Kidney epithelial cell (primary cell): ENCODE measurements around the gene RABGEF1. TPM values are rescaled to one million over a fixed set of nuclear protein-coding genes. Genes with fewer than 3 reads are reported as not detected.
A peak's percentile ranks its signal among the peaks of the same experiment; 100 is the strongest.
"Not testable (repeated sequence)": the region's sequence is repeated elsewhere in the genome, so short reads cannot be mapped to it uniquely, and the experiment has no call there.

Experiments
- DNase-seq: peaks from one replicate; pipeline ENCODE4 v3.0.0-alpha.2; 2010; ENCODE audit warnings: low read depth
- H3K27me3 ChIP-seq: 2 replicates; pipeline ENCODE4 v1.6.0; 2011; ENCODE audit warnings: low read length; ENCODE audit not compliant: control insufficient read depth, insufficient read depth
- H3K36me3 ChIP-seq: 2 replicates; pipeline ENCODE4 v1.5.1; 2011; ENCODE audit warnings: low read length; ENCODE audit not compliant: control insufficient read depth, insufficient read depth
- H3K4me3 ChIP-seq: 2 replicates; pipeline ENCODE4 v1.5.1; 2011; ENCODE audit warnings: low read depth, mild to moderate bottlenecking, control low read depth, low read length
- CTCF ChIP-seq: IDR thresholded peaks from 2 replicates; pipeline ENCODE4 v1.5.1; 2011; ENCODE audit warnings: mild to moderate bottlenecking, moderate library complexity, low read length, control low read depth, inconsistent platforms; ENCODE audit not compliant: insufficient read depth, poor library complexity, severe bottlenecking
- total RNA-seq: library from RNA; depleted of rRNA; stranded (reverse); fragments of >200 nt; gene quantifications from 2 replicates; pipeline ENCODE4 v1.2.3, GENCODE V29; 2015

RABGEF1 gene
- total RNA-seq, 1 donor from 2014 or later, result 23.2 TPM

GRCh38 chr7:66844552-66845378, 104.2 kb downstream of the RABGEF1 start:
- H3K36me3 ChIP-seq, result no peaks in the 10 kb centered on the region
- H3K4me3 ChIP-seq, result peak overlapping the region; percentile 92
- no peaks in the 10 kb centered on the region for H3K27me3 ChIP-seq
- TF ChIP-seq CTCF, result peak; percentile 6
- peak; percentile 76 for DNase-seq

GRCh38 chr7:66845379-66846095, 105.0 kb downstream of the RABGEF1 start:
- no peaks in the 10 kb centered on the region for H3K27me3 ChIP-seq
- DNase-seq, result no peak
- H3K36me3 ChIP-seq, result no peaks in the 10 kb centered on the region
- H3K4me3 ChIP-seq, result peak overlapping the region; percentile 92
- no peak for TF ChIP-seq CTCF

- not testable (repeated sequence) for H3K27me3 ChIP-seq, H3K36me3 ChIP-seq, H3K4me3 ChIP-seq, DNase-seq
These were observed 105.5 kb downstream of the RABGEF1 start for GRCh38 chr7:66846096-66846445.

- H3K27me3 ChIP-seq, H3K36me3 ChIP-seq, H3K4me3 ChIP-seq, DNase-seq: not testable (repeated sequence)
These were observed 107.0 kb downstream of the RABGEF1 start for GRCh38 chr7:66847523-66847855.

GRCh38 chr7:66847879-66848790, 107.6 kb downstream of the RABGEF1 start:
- Histone ChIP-seq H3K27me3 (no peaks in the 10 kb centered on the region), H3K36me3 (no peaks in the 10 kb centered on the region), H3K4me3 (no peak overlapping the region)
- DNase-seq, result peak; percentile 56
- TF ChIP-seq CTCF, result no peak

- H3K4me3 ChIP-seq, result no peak overlapping the region
- TF ChIP-seq CTCF, result no peak
- H3K36me3 ChIP-seq, result no peaks in the 10 kb centered on the region
- no peaks in the 10 kb centered on the region for H3K27me3 ChIP-seq
- DNase-seq, result no peak
These were observed 118.8 kb downstream of the RABGEF1 start for GRCh38 chr7:66859339-66859738.
